Ovary (tissue), 9 donors: ENCODE measurements around the gene CDKAL1. TPM values are rescaled to one million over a fixed set of nuclear protein-coding genes. Genes with fewer than 3 reads are reported as not detected.

Experiments used
- DNase-seq, 5 donors: peaks; one replicate each; pipeline ENCODE4 v3.0.0-alpha.2; 2019 to 2020
- H3K27ac ChIP-seq, 2 donors: fragments of 200-600 bp; one replicate each; pipeline versions ENCODE4 v1.5.1 to v1.8.0; 2019 to 2022
- H3K27me3 ChIP-seq: fragments of 200-600 bp; one replicate; pipeline ENCODE4 v1.8.0; 2022
- H3K36me3 ChIP-seq: fragments of 200-600 bp; sonication (generic); one replicate; pipeline ENCODE4 v1.5.1; 2019
- H3K4me1 ChIP-seq: one replicate; pipeline ENCODE4 v1.8.1; 2013; ENCODE audit warnings: mild to moderate bottlenecking, moderate library complexity; ENCODE audit not compliant: insufficient read depth
- H3K4me3 ChIP-seq: fragments of 200-600 bp; sonication (generic); one replicate; pipeline ENCODE4 v1.5.1; 2017
- H3K9me3 ChIP-seq, 2 donors: fragments of 200-600 bp in 1 of 2; sonication (generic) in 1 of 2; one replicate each; pipeline versions ENCODE4 v1.5.1 to v1.8.1; 2013 to 2019; ENCODE audit warnings: mild to moderate bottlenecking in 1 of 2, moderate library complexity in 1 of 2
- EP300 ChIP-seq: sonication (generic); formaldehyde crosslinking; IDR thresholded peaks from one replicate; pipeline ENCODE4 v1.6.1; 2017; ENCODE audit warnings: antibody characterized with exemption
- POLR2A ChIP-seq: fragments of 450-650 bp; IDR thresholded peaks from one replicate; pipeline ENCODE4 v1.6.1; 2017; ENCODE audit warnings: antibody characterized with exemption, mild to moderate bottlenecking, moderate library complexity
- WGBS, 3 donors: extraction: QIAGEN DNeasy Blood & Tissue Kit in 1 of 3; methylation state at CpG; one replicate each; pipeline versions ENCODE4 v1.1.5 to v1.1.7; 2013 to 2017; 5-methylcytosine and 5-hydroxymethylcytosine counted together
- intact Hi-C, 4 donors: fragments of 100-400 bp; cut with DNase I; formaldehyde crosslinking; loops; one replicate each; pipeline versions ENCODE4 v1.11.0 to v1.15.1; 2022 to 2023
- polyA plus RNA-seq, 2 donors: library from polyadenylated mRNA; stranded (reverse); fragments of 200-250 nt in 1 of 2; fragments of 350-450 nt in 1 of 2; fragmentation: Illumina TruSeq in 1 of 2; extraction: RNeasy Lipid Tissue Mini Kit (QIAGEN cat#74804) in 1 of 2; gene quantifications; one replicate each; pipeline ENCODE4 v1.2.3, GENCODE V29; 2013 to 2014
- total RNA-seq, 7 donors: library from RNA; depleted of rRNA in 2 of 7; stranded (reverse); fragments of >200 nt in 2 of 7; fragmentation: NEBNext Ultra II Directional in 3 of 7; extraction: Animal tissue kit (Norgen Biotek cat#: 25700) in 3 of 7; gene quantifications; one replicate each; pipeline versions ENCODE4 v1.1.0 to v1.2.4, GENCODE V29; 2016 to 2023
- TF ChIP-seq, protein P1 (sequence below), 3 donors: fragments of 450-650 bp in 2 of 3; fragments of 200-600 bp in 1 of 3; IDR thresholded peaks; one replicate each; pipeline versions ENCODE4 v1.5.1 to v1.8.0; 2016 to 2022; ENCODE audit warnings: antibody characterized with exemption in 3 of 3, mild to moderate bottlenecking in 1 of 3
- donor health status: DM: no; HTN: no; CAD: no; lungs with moderate emphysema.
- donor health status: DM: no; HTN: no; CAD: no.
- donor health status: Bipolar disorder and iron deficiency.
- donor health status: DM: yes; HTN: yes; CAD: no.
- donor health status: DM: no; HTN: no; CAD: no.
- donor health status: DM: yes; HTN: yes; CAD: no.

CDKAL1 gene
- total and polyA plus RNA-seq, 9 donors: 6.8 to 21.3 (median 18.9) TPM

- intact Hi-C loops: no loop called here
- peaks cover 2% of the 10 kb centered on the region for H3K4me1 ChIP-seq
- TF ChIP-seq, protein P1, sequence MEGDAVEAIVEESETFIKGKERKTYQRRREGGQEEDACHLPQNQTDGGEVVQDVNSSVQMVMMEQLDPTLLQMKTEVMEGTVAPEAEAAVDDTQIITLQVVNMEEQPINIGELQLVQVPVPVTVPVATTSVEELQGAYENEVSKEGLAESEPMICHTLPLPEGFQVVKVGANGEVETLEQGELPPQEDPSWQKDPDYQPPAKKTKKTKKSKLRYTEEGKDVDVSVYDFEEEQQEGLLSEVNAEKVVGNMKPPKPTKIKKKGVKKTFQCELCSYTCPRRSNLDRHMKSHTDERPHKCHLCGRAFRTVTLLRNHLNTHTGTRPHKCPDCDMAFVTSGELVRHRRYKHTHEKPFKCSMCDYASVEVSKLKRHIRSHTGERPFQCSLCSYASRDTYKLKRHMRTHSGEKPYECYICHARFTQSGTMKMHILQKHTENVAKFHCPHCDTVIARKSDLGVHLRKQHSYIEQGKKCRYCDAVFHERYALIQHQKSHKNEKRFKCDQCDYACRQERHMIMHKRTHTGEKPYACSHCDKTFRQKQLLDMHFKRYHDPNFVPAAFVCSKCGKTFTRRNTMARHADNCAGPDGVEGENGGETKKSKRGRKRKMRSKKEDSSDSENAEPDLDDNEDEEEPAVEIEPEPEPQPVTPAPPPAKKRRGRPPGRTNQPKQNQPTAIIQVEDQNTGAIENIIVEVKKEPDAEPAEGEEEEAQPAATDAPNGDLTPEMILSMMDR (IDR thresholded peaks at IDR 0.05): no peak
- no peak for TF ChIP-seq EP300
- no peaks in the 10 kb centered on the region for H3K27me3 ChIP-seq
- no peak overlapping the region for H3K4me3 ChIP-seq
- H3K36me3 ChIP-seq: no peaks in the 10 kb centered on the region
- DNase-seq: no peak
- no peaks in the 10 kb centered on the region for H3K9me3 ChIP-seq
- 79 to 86% (median 80%) methylated on average over 2 of the region's 2 CpGs for WGBS, 3 donors
- no peak overlapping the region for H3K27ac ChIP-seq
Observed at GRCh38 chr6:21144928-21145327, 610.7 kb downstream of the CDKAL1 start.

GRCh38 chr6:21147995-21148394 lies 613.7 kb downstream of the CDKAL1 start:
- no peaks in the 10 kb centered on the region for H3K27me3 ChIP-seq
- no peak for DNase-seq
- 31 to 50% (median 33%) methylated on average over 2 of the region's 2 CpGs for WGBS, 3 donors
- H3K36me3 ChIP-seq: no peaks in the 10 kb centered on the region
- H3K9me3 ChIP-seq: no peaks in the 10 kb centered on the region
- H3K27ac ChIP-seq: no peak overlapping the region
- no peak for TF ChIP-seq POLR2A
- no peak overlapping the region for H3K4me3 ChIP-seq
- H3K4me1 ChIP-seq: peaks cover 9% of the 10 kb centered on the region
- intact Hi-C loops: no loop called here

DNA sequence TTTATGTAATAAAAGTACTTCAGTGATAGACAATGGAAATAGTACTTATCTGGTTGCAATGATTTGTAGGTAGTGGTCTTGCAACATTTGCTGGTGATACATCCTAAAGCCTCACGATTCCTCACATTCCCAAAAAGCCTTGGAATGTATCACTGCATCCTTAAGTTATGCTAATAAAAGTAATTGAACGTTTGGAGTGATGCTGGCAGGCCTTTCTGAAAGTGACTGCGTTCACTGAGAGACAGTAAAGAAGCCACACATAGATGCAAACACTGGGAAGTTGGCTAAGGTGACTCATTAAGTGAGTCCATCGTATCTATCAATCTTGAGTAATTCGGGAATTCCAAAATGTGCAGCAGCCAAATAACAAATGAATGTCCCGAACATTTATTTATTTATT lies 615.2 kb downstream of the CDKAL1 start:
- TF ChIP-seq, protein P1 (IDR thresholded peaks at IDR 0.05): no peak
- TF ChIP-seq POLR2A (no peak), EP300 (no peak)
- no peaks in the 10 kb centered on the region for H3K9me3 ChIP-seq
- H3K4me1 ChIP-seq: peaks cover 9% of the 10 kb centered on the region
- intact Hi-C loops: no loop called here
- no peak overlapping the region for H3K27ac ChIP-seq
- no peaks in the 10 kb centered on the region for H3K36me3 ChIP-seq
- no peak overlapping the region for H3K4me3 ChIP-seq
- no peak for DNase-seq
- no peaks in the 10 kb centered on the region for H3K27me3 ChIP-seq
- WGBS, 3 donors: 72 to 78% (median 76%) methylated on average over 6 of the region's 6 CpGs

GRCh38 chr6:21150667-21151066 lies 616.4 kb downstream of the CDKAL1 start:
- Histone ChIP-seq H3K27me3 (no peaks in the 10 kb centered on the region), H3K4me3 (no peak overlapping the region), H3K4me1 (peaks cover 9% of the 10 kb centered on the region), H3K9me3 (no peaks in the 10 kb centered on the region), H3K27ac (peak overlapping the region in 1 of 2 donors; percentile 62), H3K36me3 (no peaks in the 10 kb centered on the region)
- no peak for DNase-seq
- WGBS, 3 donors: 86 to 95% (median 90%) methylated on average over 1 of the region's 1 CpG
- TF ChIP-seq, protein P1 (IDR thresholded peaks at IDR 0.05): no peak
- no peak for TF ChIP-seq EP300
- TF ChIP-seq POLR2A: no peak
- intact Hi-C loops: no loop called here

DNA sequence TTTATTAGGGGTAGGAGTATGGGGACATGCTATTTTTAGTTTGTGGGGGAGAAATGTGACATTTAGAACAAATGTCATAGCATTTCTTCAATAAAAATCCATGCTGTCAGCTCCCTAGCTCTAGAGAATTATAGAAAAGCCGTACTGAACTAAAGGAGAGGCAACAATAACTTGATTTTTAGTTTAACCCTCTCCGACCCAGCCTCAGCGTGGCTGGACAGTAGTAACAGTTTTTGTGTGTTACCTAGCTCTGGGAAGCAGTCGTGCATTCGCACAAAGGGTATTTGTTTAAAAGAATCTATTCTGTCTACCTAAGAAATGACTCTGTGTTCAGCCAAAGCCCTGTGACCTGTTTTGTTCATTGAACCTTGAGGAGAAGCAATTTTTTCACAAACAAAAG lies 616.9 kb downstream of the CDKAL1 start:
- Histone ChIP-seq H3K4me3 (no peak overlapping the region), H3K27me3 (no peaks in the 10 kb centered on the region), H3K9me3 (no peaks in the 10 kb centered on the region), H3K27ac (peak overlapping the region in 1 of 2 donors; percentile 62), H3K36me3 (no peaks in the 10 kb centered on the region), H3K4me1 (peaks cover 9% of the 10 kb centered on the region)
- intact Hi-C loops: no loop called here
- no peak for TF ChIP-seq EP300
- no peak for TF ChIP-seq POLR2A
- TF ChIP-seq, protein P1 (IDR thresholded peaks at IDR 0.05): no peak
- 10 to 28% (median 15%) methylated on average over 5 of the region's 5 CpGs for WGBS, 3 donors
- no peak for DNase-seq
